H1 (cell line): Measurements from ENCODE around the gene ELMO2. TPM values are rescaled to one million over a fixed set of nuclear protein-coding genes. Genes with fewer than 3 reads are reported as not detected.

Source experiments
- CTCF ChIA-PET: fragments of 300-600 bp; sonication (Branson Sonifier 250); formaldehyde crosslinking; loops from one replicate; lab custom pipeline; 2021; ENCODE audit not compliant: partially characterized antibody; lab: Charles Lee
- POLR2A ChIA-PET: fragments of 300-600 bp; sonication (Branson Sonifier 250); formaldehyde crosslinking; loops from one replicate; lab custom pipeline; 2021; ENCODE audit warnings: inconsistent platforms; ENCODE audit not compliant: partially characterized antibody; lab: Charles Lee
- DNase-seq, 2 experiments: peaks; one replicate each; pipeline versions ENCODE4 v3.0.0 to v3.0.0-alpha.2; 2010 to 2022; ENCODE audit warnings: low spot score in 2 of 2, low read depth in 1 of 2, mixed read lengths in 1 of 2
- FAIRE-seq: peaks from 2 replicates; lab custom pipeline; 2011; peaks lifted over from hg19 to GRCh38; lab: Jason Lieb, UNC
- H2AFZ ChIP-seq: 2 replicates; pipeline ENCODE4 v1.8.1; 2012; ENCODE audit warnings: low read length, inconsistent platforms
- H2AK5ac ChIP-seq: 2 replicates; pipeline ENCODE4 v1.6.1; 2013; ENCODE audit warnings: low read depth, low read length
- H2BK120ac ChIP-seq: replicated peaks from 2 replicates; pipeline ENCODE3; 2013; ENCODE audit warnings: low read depth, low read length, inconsistent platforms
- H2BK12ac ChIP-seq: 2 replicates; pipeline ENCODE4 v1.6.1; 2013; ENCODE audit warnings: low read depth, low read length
- H2BK15ac ChIP-seq: 2 replicates; pipeline ENCODE4 v1.6.1; 2013; ENCODE audit warnings: low read length
- H2BK20ac ChIP-seq: 2 replicates; pipeline ENCODE4 v1.6.1; 2013; ENCODE audit warnings: low read length
- H2BK5ac ChIP-seq: 2 replicates; pipeline ENCODE4 v1.6.1; 2013; ENCODE audit warnings: low read depth, low read length
- H3K14ac ChIP-seq: 2 replicates; pipeline ENCODE4 v1.6.1; 2013; ENCODE audit warnings: inconsistent platforms; ENCODE audit not compliant: insufficient read length
- H3K18ac ChIP-seq: 2 replicates; pipeline ENCODE4 v1.6.1; 2013; ENCODE audit warnings: low read length; ENCODE audit errors: extremely low read depth
- H3K23ac ChIP-seq: 2 replicates; pipeline ENCODE4 v1.6.1; 2013; ENCODE audit warnings: inconsistent platforms; ENCODE audit not compliant: insufficient read length
- H3K23me2 ChIP-seq: 2 replicates; pipeline ENCODE4 v1.6.1; 2013; ENCODE audit warnings: low read depth, low read length
- H3K27ac ChIP-seq: 2 replicates; pipeline ENCODE4 v1.6.1; 2011; ENCODE audit warnings: low read depth, low read length, inconsistent platforms
- H3K27me3 ChIP-seq, 4 experiments: replicated peaks in 1 of 4; 1 replicate in 1 of 4; 2 replicates in 3 of 4; pipeline versions ENCODE4 v1.6.1 to v1.8.1; 2011 to 2013; ENCODE audit warnings: low read length in 3 of 4, mild to moderate bottlenecking in 3 of 4, inconsistent platforms in 2 of 4, mixed read lengths in 2 of 4, moderate library complexity in 1 of 4; ENCODE audit not compliant: control insufficient read depth in 3 of 4, insufficient read depth in 3 of 4; ENCODE audit errors: extremely low read depth in 1 of 4
- H3K36me3 ChIP-seq, 4 experiments: 2 replicates each; pipeline versions ENCODE4 v1.6.1 to v1.8.1; 2011 to 2013; ENCODE audit warnings: mild to moderate bottlenecking in 4 of 4, low read length in 3 of 4, moderate library complexity in 2 of 4, control low read depth in 1 of 4, inconsistent platforms in 1 of 4; ENCODE audit not compliant: insufficient read depth in 4 of 4, control insufficient read depth in 2 of 4
- H3K4ac ChIP-seq: replicated peaks from 2 replicates; pipeline ENCODE3; 2013; ENCODE audit warnings: low read length, low read depth, mixed read lengths, inconsistent platforms; ENCODE audit not compliant: insufficient read length
- H3K4me1 ChIP-seq, 4 experiments: replicated peaks in 1 of 4; 1 replicate in 1 of 4; 2 replicates in 3 of 4; pipeline versions ENCODE4 v1.6.1 to v1.8.1; 2011 to 2013; ENCODE audit warnings: low read length in 3 of 4, inconsistent platforms in 2 of 4, mixed read lengths in 1 of 4; ENCODE audit not compliant: insufficient read depth in 4 of 4, control insufficient read depth in 3 of 4
- H3K4me2 ChIP-seq, 2 experiments: 2 replicates each; pipeline versions ENCODE4 v1.6.1 to v1.8.1; 2011 to 2013; ENCODE audit warnings: low read depth in 2 of 2, low read length in 2 of 2, control low read depth in 1 of 2, inconsistent platforms in 1 of 2, mild to moderate bottlenecking in 1 of 2; ENCODE audit not compliant: insufficient read depth in 1 of 2
- H3K4me3 ChIP-seq, 4 experiments: fragments of 200-600, 300-600 bp in 1 of 4; sonication (generic), shearing (Covaris generic), sonication (Bioruptor Twin) in 1 of 4; 2 replicates each; pipeline versions ENCODE4 v1.5.1 to v1.8.1; 2011 to 2016; ENCODE audit warnings: low read length in 4 of 4, low read depth in 3 of 4, control low read depth in 2 of 4, inconsistent platforms in 2 of 4, mild to moderate bottlenecking in 2 of 4, mixed read lengths in 1 of 4, moderate library complexity in 1 of 4; ENCODE audit not compliant: insufficient read depth in 2 of 4; ENCODE audit errors: extremely low read depth in 1 of 4
- H3K56ac ChIP-seq: replicated peaks from 2 replicates; pipeline ENCODE3; 2013; ENCODE audit warnings: low read depth, mild to moderate bottlenecking, mixed read lengths, low read length, inconsistent platforms; ENCODE audit not compliant: insufficient read length
- H3K79me1 ChIP-seq: 2 replicates; pipeline ENCODE4 v1.6.1; 2013; ENCODE audit warnings: low read depth, low read length, control low read depth
- H3K79me2 ChIP-seq, 2 experiments: 2 replicates each; pipeline versions ENCODE4 v1.6.1 to v1.8.1; 2012 to 2013; ENCODE audit warnings: low read length in 2 of 2, mild to moderate bottlenecking in 2 of 2, inconsistent platforms in 1 of 2; ENCODE audit not compliant: insufficient read depth in 2 of 2, control insufficient read depth in 1 of 2
- H3K9ac ChIP-seq, 4 experiments: replicated peaks in 1 of 4; 1 replicate in 1 of 4; 2 replicates in 3 of 4; pipeline versions ENCODE4 v1.6.1 to v1.8.1; 2011 to 2013; ENCODE audit warnings: low read depth in 3 of 4, low read length in 3 of 4, control low read depth in 2 of 4, mild to moderate bottlenecking in 2 of 4, moderate library complexity in 2 of 4, inconsistent platforms in 1 of 4; ENCODE audit errors: extremely low read depth in 1 of 4
- H3K9me3 ChIP-seq, 2 experiments: 2 replicates each; pipeline versions ENCODE4 v1.6.1 to v1.8.1; 2012 to 2013; ENCODE audit warnings: mild to moderate bottlenecking in 2 of 2, moderate library complexity in 2 of 2, control low read depth in 1 of 2, inconsistent platforms in 1 of 2, low read depth in 1 of 2, low read length in 1 of 2, mixed read lengths in 1 of 2; ENCODE audit not compliant: insufficient read depth in 2 of 2
- H4K20me1 ChIP-seq, 2 experiments: replicated peaks in 1 of 2; 2 replicates each; pipeline versions ENCODE3 to v1.8.1; 2011 to 2013; ENCODE audit warnings: inconsistent platforms in 2 of 2, low read length in 2 of 2, mild to moderate bottlenecking in 1 of 2; ENCODE audit not compliant: insufficient read depth in 2 of 2, control insufficient read depth in 1 of 2
- H4K5ac ChIP-seq: 2 replicates; pipeline ENCODE4 v1.6.1; 2013; ENCODE audit warnings: low read length, low read depth, mixed read lengths, inconsistent platforms; ENCODE audit not compliant: insufficient read length
- H4K8ac ChIP-seq: 2 replicates; pipeline ENCODE4 v1.8.0; 2013; ENCODE audit warnings: mild to moderate bottlenecking, moderate library complexity, low read length, inconsistent platforms; ENCODE audit not compliant: insufficient read depth; ENCODE audit errors: extremely low read depth
- H4K91ac ChIP-seq: replicated peaks from 2 replicates; pipeline ENCODE3; 2013; ENCODE audit warnings: low read length, mixed read lengths, inconsistent platforms; ENCODE audit not compliant: insufficient read length
- HDAC6 ChIP-seq: IDR thresholded peaks from one replicate; pipeline ENCODE4 v1.7.1; 2012; ENCODE audit warnings: low read depth, mild to moderate bottlenecking, inconsistent platforms, low read length, moderate library complexity
- WGBS, 2 experiments: shearing (Covaris generic) in 1 of 2; methylation state at CpG; one replicate each; pipeline versions ENCODE4 v1.1.6 to v1.1.7; 2013 to 2015; ENCODE audit warnings: low lambda C conversion rate in 2 of 2, mixed read lengths in 2 of 2, inconsistent platforms in 1 of 2, low coverage in 1 of 2, missing lambda C conversion rate in 1 of 2; ENCODE audit not compliant: insufficient replicate concordance in 2 of 2, insufficient coverage in 1 of 2, insufficient read length in 1 of 2; ENCODE audit errors: extremely low coverage in 1 of 2, missing lambda C conversion rate in 1 of 2; 5-methylcytosine and 5-hydroxymethylcytosine counted together
- polyA plus RNA-seq, 7 experiments: library from polyadenylated mRNA; depleted of rRNA in 3 of 7; stranded (reverse) in 5 of 7; unstranded in 2 of 7; fragments of >200 nt in 5 of 7; fragments of 200-250 nt in 2 of 7; gene quantifications; 1 replicate in 5 of 7; 2 replicates in 1 of 7; 4 replicates in 1 of 7; pipeline versions ENCODE4 v1.2.1 to v1.2.3, GENCODE V29; 2011 to 2013; ENCODE audit warnings: missing spikeins in 2 of 7, mixed read lengths in 2 of 7
- total RNA-seq: library from RNA; stranded (reverse); fragmentation: NEBNext Ultra II Directional; extraction: Animal tissue kit (Norgen Biotek cat#: 25700); gene quantifications from 2 replicates; pipeline ENCODE4 v1.2.1, GENCODE V29; 2021

ELMO2 gene
- total and polyA plus RNA-seq, 2 of the 8 experiments (the other 6 are each of a cell fraction or from before 2014, with no cell fraction given): 34.3 to 39.7 TPM

GRCh38 chr20:46351357-46352058 lies 54.9 kb downstream of the ELMO2 start:
- no peak overlapping the region for H3K4me3 ChIP-seq
- 81% methylated on average over 7 of the region's 7 CpGs; no CpG with 5 or more reads in 1 of the 2 experiments for WGBS, 2 experiments
- H2BK120ac ChIP-seq: no peak overlapping the region
- no peak overlapping the region for H2AK5ac ChIP-seq
- ChIA-PET POLR2A (interaction anchor here (1.1 to 1.7 kb wide), 3 partner anchors 9 to 45 kb away, joined by 3 to 4 read pairs (median 3); no protein-coding TSS in a partner anchor), CTCF (interaction anchor here (3.7 to 10.9 kb wide), 5 partner anchors 18 to 222 kb away, joined by 27 to 214 read pairs (median 63); partner anchors contain the start of gene CDH22)
- no peak overlapping the region for H3K18ac ChIP-seq
- no peak overlapping the region for H4K8ac ChIP-seq
- H3K27me3 ChIP-seq: peaks cover 0 to 2% (median 0%) of the 10 kb centered on the region in 4 experiments; a peak in 1 of 7 replicates
- no peak overlapping the region for H2BK15ac ChIP-seq
- H3K79me1 ChIP-seq: no peaks in the 10 kb centered on the region
- H4K5ac ChIP-seq: no peak overlapping the region
- no peak overlapping the region for H3K56ac ChIP-seq
- H2BK5ac ChIP-seq: 0 out of 2 replicates have a peak overlapping the region, but pooled peaks have one; percentile 5
- TF ChIP-seq HDAC6: no peak
- no peaks in the 10 kb centered on the region for H3K9me3 ChIP-seq
- no peak overlapping the region for H3K14ac ChIP-seq
- H3K4ac ChIP-seq: peak overlapping the region; percentile 24
- H3K27ac ChIP-seq: no peak overlapping the region
- peak overlapping the region; percentile 72 for H4K91ac ChIP-seq
- H4K20me1 ChIP-seq: peaks cover 5% of the 10 kb centered on the region in 2 experiments
- DNase-seq (no peak), FAIRE-seq (no peak)
- H3K23me2 ChIP-seq: no peaks in the 10 kb centered on the region
- H2AFZ ChIP-seq: no peak overlapping the region
- H3K4me1 ChIP-seq: peaks cover 0 to 27% (median 17%) of the 10 kb centered on the region in 4 experiments; a peak in 6 of 7 replicates
- no peaks in the 10 kb centered on the region for H3K79me2 ChIP-seq
- H3K4me2 ChIP-seq: 0 out of 4 replicates have a peak overlapping the region, but pooled peaks of 1 of the 2 experiments have one; percentile 15
- H2BK20ac ChIP-seq: no peak overlapping the region
- no peak overlapping the region; a peak in 2 of 7 replicates for H3K9ac ChIP-seq
- H3K23ac ChIP-seq: no peak overlapping the region
- H3K36me3 ChIP-seq: peaks cover 0 to 10% (median 3%) of the 10 kb centered on the region in 4 experiments; a peak in 7 of 8 replicates
- H2BK12ac ChIP-seq: peak overlapping the region; percentile 2; the same call in 1 of the 2 replicates
